Endothelial cell of umbilical vein (primary cell): ENCODE measurements around the gene SYT10. TPM values are rescaled to one million over a fixed set of nuclear protein-coding genes. Genes with fewer than 3 reads are reported as not detected.

Source experiments
- BruUV-seq: library from RNA; stranded (reverse); fragments of 400-500 nt; replicated peaks from 2 replicates; lab custom pipeline; 2021; lab: Mats Ljungman, UMichigan
- CTCF ChIA-PET: fragments of 300-600, 350-600 bp; sonication (Branson Sonifier 250); formaldehyde crosslinking; loops from one replicate; lab custom pipeline; 2021; ENCODE audit warnings: antibody characterized with exemption, inconsistent platforms; lab: Charles Lee
- POLR2A ChIA-PET: fragments of 300-600, 350-600 bp; sonication (Branson Sonifier 250); formaldehyde crosslinking; loops from one replicate; lab custom pipeline; 2021; ENCODE audit warnings: antibody characterized with exemption, inconsistent platforms; lab: Charles Lee
- DNase-seq: peaks from one replicate; pipeline ENCODE4 v3.0.0-alpha.2; 2011; ENCODE audit warnings: low read depth, low spot score
- FAIRE-seq: peaks from 2 replicates; lab custom pipeline; 2011; peaks lifted over from hg19 to GRCh38; lab: Jason Lieb, UNC
- H2AFZ ChIP-seq: 2 replicates; pipeline ENCODE4 v1.6.0; 2012; ENCODE audit warnings: low read depth, low read length, control low read depth, inconsistent platforms
- H3K27ac ChIP-seq: 2 replicates; pipeline ENCODE4 v1.5.1; 2011; ENCODE audit warnings: low read depth, mild to moderate bottlenecking, control low read depth, low read length, moderate library complexity; ENCODE audit not compliant: insufficient read depth
- H3K27me3 ChIP-seq, 2 experiments: 2 replicates each; pipeline versions ENCODE4 v1.6.0 to v1.6.1; 2011; ENCODE audit warnings: low read length in 2 of 2, mixed read lengths in 1 of 2; ENCODE audit not compliant: control insufficient read depth in 2 of 2, insufficient read depth in 2 of 2
- H3K36me3 ChIP-seq, 2 experiments: 2 replicates in 1 of 2; 3 replicates in 1 of 2; pipeline ENCODE4 v1.5.1; 2011; ENCODE audit warnings: low read length in 2 of 2, mild to moderate bottlenecking in 1 of 2, moderate library complexity in 1 of 2; ENCODE audit not compliant: control insufficient read depth in 2 of 2, insufficient read depth in 2 of 2; ENCODE audit errors: extremely low read depth in 1 of 2
- H3K4me1 ChIP-seq: 3 replicates; pipeline ENCODE4 v1.5.1; 2011; ENCODE audit warnings: mild to moderate bottlenecking, low read length; ENCODE audit not compliant: control insufficient read depth, insufficient read depth; ENCODE audit errors: extremely low read depth
- H3K4me2 ChIP-seq: 2 replicates; pipeline ENCODE4 v1.6.1; 2011; ENCODE audit warnings: low read length, control low read depth, mixed read lengths; ENCODE audit not compliant: insufficient read depth
- H3K4me3 ChIP-seq, 3 experiments: fragments of 200-600 bp in 1 of 3; sonication (generic), shearing (Covaris generic) in 1 of 3; replicated peaks in 1 of 3; 2 replicates each; pipeline ENCODE4 v1.5.1; 2011 to 2016; ENCODE audit warnings: control low read depth in 3 of 3, low read length in 3 of 3, mild to moderate bottlenecking in 2 of 3, inconsistent platforms in 1 of 3, low read depth in 1 of 3, moderate library complexity in 1 of 3; ENCODE audit not compliant: insufficient read depth in 1 of 3
- H3K79me2 ChIP-seq: 2 replicates; pipeline ENCODE4 v1.6.0; 2012; ENCODE audit warnings: low read length, inconsistent platforms; ENCODE audit not compliant: control insufficient read depth, insufficient read depth
- H3K9ac ChIP-seq: replicated peaks from 2 replicates; pipeline ENCODE3; 2011; ENCODE audit warnings: low read length, control low read depth; ENCODE audit not compliant: insufficient read depth; ENCODE audit errors: extremely low read depth
- H3K9me1 ChIP-seq: replicated peaks from 3 replicates; pipeline ENCODE4 v1.6.0; 2011; ENCODE audit warnings: mild to moderate bottlenecking, low read length; ENCODE audit not compliant: control insufficient read depth, insufficient read depth; ENCODE audit errors: extremely low read depth
- H3K9me3 ChIP-seq: replicated peaks from 2 replicates; pipeline ENCODE4 v1.5.1; 2012; ENCODE audit warnings: low read length, inconsistent platforms; ENCODE audit not compliant: control insufficient read depth, insufficient read depth
- H4K20me1 ChIP-seq: replicated peaks from 2 replicates; pipeline ENCODE3; 2011; ENCODE audit warnings: mild to moderate bottlenecking, low read length; ENCODE audit not compliant: control insufficient read depth, insufficient read depth; ENCODE audit errors: extremely low read depth
- EZH2 ChIP-seq: IDR thresholded peaks from 2 replicates; pipeline ENCODE4 v1.6.1; 2012; ENCODE audit warnings: borderline replicate concordance, low read depth, mild to moderate bottlenecking, moderate library complexity, low read length, inconsistent platforms; ENCODE audit not compliant: severe bottlenecking
- FOS ChIP-seq: IDR thresholded peaks from 2 replicates; pipeline ENCODE4 v1.6.1; 2011; ENCODE audit warnings: mild to moderate bottlenecking, low read length, moderate library complexity, borderline replicate concordance; ENCODE audit not compliant: insufficient read depth
- GATA2 ChIP-seq: IDR thresholded peaks from 2 replicates; pipeline ENCODE4 v1.7.0; 2011; ENCODE audit warnings: low read depth, mild to moderate bottlenecking, moderate library complexity, mixed read lengths, low read length; ENCODE audit not compliant: insufficient read length, insufficient read depth
- JUN ChIP-seq: IDR thresholded peaks from 2 replicates; pipeline ENCODE4 v1.6.1; 2011; ENCODE audit warnings: borderline replicate concordance, low read depth; ENCODE audit not compliant: insufficient read length, insufficient read depth
- MYC ChIP-seq: IDR thresholded peaks from one replicate; pipeline ENCODE4 v1.6.1; 2011; ENCODE audit warnings: mild to moderate bottlenecking, low read depth, low read length
- POLR2A ChIP-seq: IDR thresholded peaks from 2 replicates; pipeline ENCODE4 v1.6.1; 2012; ENCODE audit warnings: low read depth, mild to moderate bottlenecking, control low read depth, low read length
- POLR2AphosphoS5 ChIP-seq: IDR thresholded peaks from 2 replicates; pipeline ENCODE4 v1.6.1; 2012; ENCODE audit warnings: low read depth, mild to moderate bottlenecking, control low read depth, low read length, moderate library complexity; ENCODE audit not compliant: insufficient read depth
- dilution Hi-C: fragments of 300-500 bp; cut with MboI; formaldehyde crosslinking; loops from one replicate; pipeline ENCODE4 v1.15.0; 2019; ENCODE audit warnings: low sequenced_read_pairs; ENCODE audit not compliant: extremely low pct_ligation_motif_present
- intact Hi-C: fragments of 100-400 bp; cut with micrococcal nuclease; formaldehyde crosslinking; loops from one replicate; pipeline ENCODE4 v1.10.0; 2022
- polyA plus RNA-seq, 4 experiments: library from polyadenylated mRNA; depleted of rRNA in 3 of 4; stranded (reverse) in 3 of 4; unstranded in 1 of 4; fragments of >200 nt; gene quantifications; 2 replicates each; pipeline versions ENCODE4 v1.2.1 to v1.2.3, GENCODE V29; 2011 to 2012; ENCODE audit warnings: missing spikeins in 1 of 4
- total RNA-seq: library from RNA; stranded (reverse); gene quantifications from 2 replicates; pipeline ENCODE4 v1.2.3, GENCODE V29; 2021
- TF ChIP-seq, protein P1 (sequence below): IDR thresholded peaks from 2 replicates; pipeline ENCODE4 v1.6.1; 2011; ENCODE audit not compliant: insufficient read depth, insufficient read length
- TF ChIP-seq, protein P2 (sequence below), 2 donors: IDR thresholded peaks; 1 replicate in 1 of 2; 2 replicates in 1 of 2; pipeline ENCODE4 v1.5.1; 2011; ENCODE audit warnings: low read length in 2 of 2, mild to moderate bottlenecking in 2 of 2, moderate library complexity in 2 of 2, control low read depth in 1 of 2, inconsistent platforms in 1 of 2, low read depth in 1 of 2; ENCODE audit not compliant: insufficient read depth in 1 of 2; ENCODE audit errors: extremely low read depth in 1 of 2

The SYT10 gene
- total and polyA plus RNA-seq, 2 donors (not counting 3 experiments of a cell fraction or from before 2014, with no cell fraction given) = not detected

DNA sequence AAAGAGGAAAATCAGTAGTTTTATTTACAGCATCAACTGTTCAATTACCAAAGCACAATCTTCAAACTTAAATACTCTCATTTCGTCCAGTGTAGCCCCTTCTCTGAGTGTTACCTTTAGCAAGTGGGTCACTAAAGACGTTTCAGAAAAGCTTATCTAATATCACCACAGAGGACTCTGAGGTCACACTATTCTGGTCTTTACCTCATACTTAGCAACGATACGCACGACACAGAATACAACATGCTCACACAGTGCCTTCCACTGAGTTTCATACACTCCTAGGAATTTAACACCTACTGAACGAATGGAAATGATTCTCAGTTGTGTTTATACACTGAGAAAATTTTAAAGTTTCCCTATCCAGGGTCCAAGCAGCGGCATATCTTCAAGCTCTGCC is 2.0 kb downstream of the SYT10 start:
- no peak overlapping the region for H3K4me2 ChIP-seq
- CTCF ChIA-PET = no interaction called here
- H3K9ac ChIP-seq = no peak overlapping the region
- TF ChIP-seq, protein P1, sequence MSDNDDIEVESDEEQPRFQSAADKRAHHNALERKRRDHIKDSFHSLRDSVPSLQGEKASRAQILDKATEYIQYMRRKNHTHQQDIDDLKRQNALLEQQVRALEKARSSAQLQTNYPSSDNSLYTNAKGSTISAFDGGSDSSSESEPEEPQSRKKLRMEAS = no peak
- TF ChIP-seq GATA2 (no peak), FOS (no peak)
- H3K27ac ChIP-seq = no peak overlapping the region
- no peaks in the 10 kb centered on the region for H3K9me1 ChIP-seq
- no peak for FAIRE-seq
- no peaks in the 10 kb centered on the region for H3K4me1 ChIP-seq
- no peaks in the 10 kb centered on the region for H3K79me2 ChIP-seq
- DNase-seq = no peak
- no peak overlapping the region for H2AFZ ChIP-seq
- POLR2A ChIA-PET = no interaction called here
- no peaks in the 10 kb centered on the region for H3K36me3 ChIP-seq
- no peaks in the 10 kb centered on the region for H3K9me3 ChIP-seq
- no TSS peak for BruUV-seq
- dilution Hi-C loops = no loop called here
- intact Hi-C loops = loop anchor here (5.0 kb wide), 1 partner anchor 680 kb away; the partner anchor contains the start of gene YARS2
- peaks cover 12 to 26% of the 10 kb centered on the region in 2 experiments for H3K27me3 ChIP-seq
- no peaks in the 10 kb centered on the region for H4K20me1 ChIP-seq
- no peak overlapping the region for H3K4me3 ChIP-seq

DNA sequence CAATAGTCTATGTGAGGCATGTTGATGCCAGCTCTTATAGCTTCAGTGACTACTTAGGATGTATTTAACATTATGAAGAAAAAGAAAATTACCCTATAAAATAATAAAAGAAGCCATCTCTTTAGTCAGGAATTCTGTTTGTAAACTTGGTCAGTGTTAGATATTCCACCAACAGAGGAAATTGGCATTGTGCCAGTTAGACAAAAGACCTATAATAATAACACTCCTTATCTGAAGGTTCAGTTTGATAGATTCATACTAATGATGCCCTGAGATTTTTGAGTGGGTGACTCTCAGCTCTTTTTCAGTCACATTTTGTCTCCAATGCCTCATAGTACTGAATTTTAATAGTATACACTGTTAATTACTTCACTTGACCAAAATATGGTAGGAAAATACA is 6.6 kb downstream of the SYT10 start:
- no peaks in the 10 kb centered on the region for H3K9me3 ChIP-seq
- H3K36me3 ChIP-seq = no peaks in the 10 kb centered on the region
- H3K27me3 ChIP-seq = peaks cover 2 to 10% of the 10 kb centered on the region in 2 experiments
- CTCF ChIA-PET = no interaction called here
- H3K4me3 ChIP-seq = no peak overlapping the region
- DNase-seq = no peak
- no peaks in the 10 kb centered on the region for H3K9me1 ChIP-seq
- POLR2A ChIA-PET = no interaction called here
- H3K4me2 ChIP-seq = no peak overlapping the region
- intact Hi-C loops (no loop called here), dilution Hi-C loops (no loop called here)
- no TSS peak for BruUV-seq
- no peak overlapping the region for H2AFZ ChIP-seq
- no peaks in the 10 kb centered on the region for H4K20me1 ChIP-seq
- H3K4me1 ChIP-seq = no peaks in the 10 kb centered on the region
- no peak for FAIRE-seq
- no peak overlapping the region for H3K27ac ChIP-seq
- no peaks in the 10 kb centered on the region for H3K79me2 ChIP-seq
- H3K9ac ChIP-seq = no peak overlapping the region
- TF ChIP-seq, protein P2, sequence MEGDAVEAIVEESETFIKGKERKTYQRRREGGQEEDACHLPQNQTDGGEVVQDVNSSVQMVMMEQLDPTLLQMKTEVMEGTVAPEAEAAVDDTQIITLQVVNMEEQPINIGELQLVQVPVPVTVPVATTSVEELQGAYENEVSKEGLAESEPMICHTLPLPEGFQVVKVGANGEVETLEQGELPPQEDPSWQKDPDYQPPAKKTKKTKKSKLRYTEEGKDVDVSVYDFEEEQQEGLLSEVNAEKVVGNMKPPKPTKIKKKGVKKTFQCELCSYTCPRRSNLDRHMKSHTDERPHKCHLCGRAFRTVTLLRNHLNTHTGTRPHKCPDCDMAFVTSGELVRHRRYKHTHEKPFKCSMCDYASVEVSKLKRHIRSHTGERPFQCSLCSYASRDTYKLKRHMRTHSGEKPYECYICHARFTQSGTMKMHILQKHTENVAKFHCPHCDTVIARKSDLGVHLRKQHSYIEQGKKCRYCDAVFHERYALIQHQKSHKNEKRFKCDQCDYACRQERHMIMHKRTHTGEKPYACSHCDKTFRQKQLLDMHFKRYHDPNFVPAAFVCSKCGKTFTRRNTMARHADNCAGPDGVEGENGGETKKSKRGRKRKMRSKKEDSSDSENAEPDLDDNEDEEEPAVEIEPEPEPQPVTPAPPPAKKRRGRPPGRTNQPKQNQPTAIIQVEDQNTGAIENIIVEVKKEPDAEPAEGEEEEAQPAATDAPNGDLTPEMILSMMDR (IDR thresholded peaks at IDR 0.05; ENCODE audit: extremely low read depth in 1 of 2, insufficient read depth in 1 of 2, low read depth in 1 of 2, low read length in 2 of 2) = no peak
- no peak for TF ChIP-seq POLR2AphosphoS5
- no peak for TF ChIP-seq GATA2
- TF ChIP-seq, protein P1 = no peak
- no peak for TF ChIP-seq MYC
- no peak for TF ChIP-seq FOS
- TF ChIP-seq JUN = no peak
- no peak for TF ChIP-seq EZH2
- TF ChIP-seq POLR2A = no peak
